Stimulated activated memory B cell treated with anti-CD40 and anti-IgM and Interleukin-4, amounts not matched to agents 10 μg/mL and 1 μg/mL and 100 μg/mL, for 72 hours (primary cell): ENCODE data around the gene CYB5D1.
A peak's percentile ranks its signal among the peaks of the same experiment; 100 is the strongest.
"Not testable (repeated sequence)": the region's sequence is repeated elsewhere in the genome, so short reads cannot be mapped to it uniquely, and the experiment has no call there.

Source experiments
- ATAC-seq: fragments of 150-1000 bp; cut with Tn5 transposase; 2 replicates; pipeline ENCODE4 v1.10.0; 2021
- H3K27ac Mint-ChIP-seq: one replicate; pipeline ENCODE4 v1.8.0; 2022; ENCODE audit warnings: mild to moderate bottlenecking, mixed read lengths
- H3K27me3 Mint-ChIP-seq: one replicate; pipeline ENCODE4 v1.8.0; 2022; ENCODE audit warnings: mixed read lengths
- H3K36me3 Mint-ChIP-seq: one replicate; pipeline ENCODE4 v1.8.0; 2022; ENCODE audit warnings: mixed read lengths
- H3K4me1 Mint-ChIP-seq: one replicate; pipeline ENCODE4 v1.8.0; 2022; ENCODE audit warnings: mixed read lengths
- H3K4me3 Mint-ChIP-seq: one replicate; pipeline ENCODE4 v1.8.0; 2022; ENCODE audit warnings: mild to moderate bottlenecking, moderate library complexity, mixed read lengths
- H3K9me3 Mint-ChIP-seq: one replicate; pipeline ENCODE4 v1.8.0; 2022; ENCODE audit warnings: mixed read lengths

Gene CYB5D1

GRCh38 chr17:7855660-7856010 lies 2.2 kb upstream of the CYB5D1 start:
- no peak overlapping the region for H3K4me3 Mint-ChIP-seq

GRCh38 chr17:7856011-7856810 lies 1.6 kb upstream of the CYB5D1 start:
- Mint-ChIP-seq H3K4me3 (no peak overlapping the region), H3K27ac (no peak overlapping the region), H3K27me3 (no peaks in the 10 kb centered on the region), H3K36me3 (peaks cover 33% of the 10 kb centered on the region), H3K4me1 (peaks cover 17% of the 10 kb centered on the region), H3K9me3 (no peaks in the 10 kb centered on the region)
- ATAC-seq = no peak

More at GRCh38 chr17:7855660-7856010, 2.2 kb upstream of the CYB5D1 start:
- Mint-ChIP-seq H3K9me3 (no peaks in the 10 kb centered on the region), H3K27me3 (no peaks in the 10 kb centered on the region), H3K36me3 (peaks cover 39% of the 10 kb centered on the region), H3K4me1 (peaks cover 23% of the 10 kb centered on the region), H3K27ac (no peak overlapping the region)
- ATAC-seq = no peak

- H3K4me3 Mint-ChIP-seq = no peak within 1 kb of the TSS
- no peak within 1 kb of the TSS for H3K27ac Mint-ChIP-seq
- ATAC-seq = peak; percentile 92
- peaks cover 25% of the 10 kb centered on the region for H3K36me3 Mint-ChIP-seq
- no peaks in the 10 kb centered on the region for H3K9me3 Mint-ChIP-seq
- H3K27me3 Mint-ChIP-seq = no peaks in the 10 kb centered on the region
- H3K4me1 Mint-ChIP-seq = peaks cover 8% of the 10 kb centered on the region
Measured at GRCh38 chr17:7856811-7857712, 741 bp upstream of the CYB5D1 start, which contains the start of gene NAA38. TSS of gene NAA38 (minus strand) at chr17:7857559. CDS start at chr17:7857463, 96 bp downstream.

- no peak for ATAC-seq
- Mint-ChIP-seq H3K27me3 (no peaks in the 10 kb centered on the region), H3K4me3 (no peak overlapping the region), H3K36me3 (peaks cover 13% of the 10 kb centered on the region), H3K4me1 (peaks cover 8% of the 10 kb centered on the region), H3K27ac (no peak overlapping the region), H3K9me3 (no peaks in the 10 kb centered on the region)
Measured at GRCh38 chr17:7858522-7858810, 663 bp downstream of the CYB5D1 start.

GRCh38 chr17:7859028-7859427 lies 1.2 kb downstream of the CYB5D1 start:
- Mint-ChIP-seq H3K4me1 (peaks cover 8% of the 10 kb centered on the region), H3K27me3 (no peaks in the 10 kb centered on the region), H3K4me3 (peak overlapping the region; percentile 42), H3K27ac (no peak overlapping the region), H3K9me3 (no peaks in the 10 kb centered on the region), H3K36me3 (peaks cover 8% of the 10 kb centered on the region)
- no peak for ATAC-seq

- Mint-ChIP-seq H3K4me1 (peaks cover 14% of the 10 kb centered on the region), H3K27me3 (no peaks in the 10 kb centered on the region), H3K9me3 (no peaks in the 10 kb centered on the region), H3K27ac (no peak overlapping the region), H3K36me3 (peaks cover 15% of the 10 kb centered on the region), H3K4me3 (no peak overlapping the region)
- ATAC-seq = no peak
Measured at GRCh38 chr17:7862692-7863437, 5.1 kb downstream of the CYB5D1 start.

- peaks cover 17% of the 10 kb centered on the region for H3K36me3 Mint-ChIP-seq
- ATAC-seq, H3K27me3 Mint-ChIP-seq: not testable (repeated sequence)
Measured at GRCh38 chr17:7864384-7864783, 6.6 kb downstream of the CYB5D1 start.

GRCh38 chr17:7864995-7865650 lies 7.3 kb downstream of the CYB5D1 start:
- H3K27ac Mint-ChIP-seq = no peak overlapping the region
- H3K27me3 Mint-ChIP-seq = no peaks in the 10 kb centered on the region
- no peaks in the 10 kb centered on the region for H3K9me3 Mint-ChIP-seq
- no peak for ATAC-seq
- H3K4me1 Mint-ChIP-seq = peaks cover 18% of the 10 kb centered on the region
- peaks cover 17% of the 10 kb centered on the region for H3K36me3 Mint-ChIP-seq
- H3K4me3 Mint-ChIP-seq = no peak overlapping the region

More at GRCh38 chr17:7864384-7864783, 6.6 kb downstream of the CYB5D1 start:
- peaks cover 18% of the 10 kb centered on the region for H3K4me1 Mint-ChIP-seq
- H3K9me3 Mint-ChIP-seq, H3K4me3 Mint-ChIP-seq, H3K27ac Mint-ChIP-seq: not testable (repeated sequence)

GRCh38 chr17:7867881-7868329 lies 10.1 kb downstream of the CYB5D1 start:
- H3K9me3 Mint-ChIP-seq = no peaks in the 10 kb centered on the region
- no peak overlapping the region for H3K27ac Mint-ChIP-seq
- H3K36me3 Mint-ChIP-seq = peaks cover 17% of the 10 kb centered on the region
- H3K4me1 Mint-ChIP-seq = peaks cover 12% of the 10 kb centered on the region
- no peak overlapping the region for H3K4me3 Mint-ChIP-seq
- no peak for ATAC-seq
- no peaks in the 10 kb centered on the region for H3K27me3 Mint-ChIP-seq

GRCh38 chr17:7873051-7873450 lies 15.2 kb downstream of the CYB5D1 start:
- Mint-ChIP-seq H3K4me3 (no peak overlapping the region), H3K27ac (no peak overlapping the region), H3K36me3 (peaks cover 12% of the 10 kb centered on the region), H3K27me3 (no peaks in the 10 kb centered on the region), H3K9me3 (no peaks in the 10 kb centered on the region), H3K4me1 (peaks cover 8% of the 10 kb centered on the region)
- ATAC-seq = no peak

GRCh38 chr17:7875804-7876370 lies 18.1 kb downstream of the CYB5D1 start:
- Mint-ChIP-seq H3K4me3 (no peak overlapping the region), H3K27me3 (no peaks in the 10 kb centered on the region), H3K9me3 (no peaks in the 10 kb centered on the region), H3K4me1 (peaks cover 7% of the 10 kb centered on the region), H3K27ac (no peak overlapping the region), H3K36me3 (peaks cover 11% of the 10 kb centered on the region)
- no peak for ATAC-seq

GRCh38 chr17:7878234-7878633 lies 20.4 kb downstream of the CYB5D1 start:
- Mint-ChIP-seq H3K27me3 (no peaks in the 10 kb centered on the region), H3K27ac (no peak overlapping the region), H3K4me3 (no peak overlapping the region), H3K4me1 (peaks cover 7% of the 10 kb centered on the region), H3K9me3 (no peaks in the 10 kb centered on the region), H3K36me3 (peaks cover 8% of the 10 kb centered on the region)
- ATAC-seq = no peak

- Mint-ChIP-seq H3K27ac (no peak overlapping the region), H3K4me3 (no peak overlapping the region), H3K9me3 (no peaks in the 10 kb centered on the region), H3K36me3 (no peaks in the 10 kb centered on the region), H3K27me3 (no peaks in the 10 kb centered on the region), H3K4me1 (peaks cover 7% of the 10 kb centered on the region)
- no peak for ATAC-seq
Measured at GRCh38 chr17:7880076-7880868, 22.5 kb downstream of the CYB5D1 start.
